ENCODE results near the gene SPINK9.

Gene SPINK9

DNA sequence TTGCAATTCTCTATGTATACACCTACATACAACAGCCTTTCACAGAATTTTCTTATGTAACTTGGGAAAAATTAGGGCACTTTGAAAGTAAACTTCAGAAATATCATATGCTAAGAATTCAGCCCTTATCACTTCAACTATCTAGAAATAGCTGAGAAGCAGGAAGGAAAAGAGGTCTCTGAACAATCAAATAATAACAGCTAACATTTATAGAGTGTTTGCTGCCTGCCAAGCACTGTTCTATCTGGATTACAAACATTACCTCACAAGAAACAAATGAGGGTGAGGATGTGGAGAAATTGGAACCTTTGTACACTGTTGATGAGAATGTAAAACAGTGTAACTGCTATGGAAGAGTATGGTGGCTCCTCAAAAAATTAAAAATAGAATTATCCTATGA, 44.0 kb downstream of the SPINK9 start:
- TF ChIP-seq, protein P1, sequence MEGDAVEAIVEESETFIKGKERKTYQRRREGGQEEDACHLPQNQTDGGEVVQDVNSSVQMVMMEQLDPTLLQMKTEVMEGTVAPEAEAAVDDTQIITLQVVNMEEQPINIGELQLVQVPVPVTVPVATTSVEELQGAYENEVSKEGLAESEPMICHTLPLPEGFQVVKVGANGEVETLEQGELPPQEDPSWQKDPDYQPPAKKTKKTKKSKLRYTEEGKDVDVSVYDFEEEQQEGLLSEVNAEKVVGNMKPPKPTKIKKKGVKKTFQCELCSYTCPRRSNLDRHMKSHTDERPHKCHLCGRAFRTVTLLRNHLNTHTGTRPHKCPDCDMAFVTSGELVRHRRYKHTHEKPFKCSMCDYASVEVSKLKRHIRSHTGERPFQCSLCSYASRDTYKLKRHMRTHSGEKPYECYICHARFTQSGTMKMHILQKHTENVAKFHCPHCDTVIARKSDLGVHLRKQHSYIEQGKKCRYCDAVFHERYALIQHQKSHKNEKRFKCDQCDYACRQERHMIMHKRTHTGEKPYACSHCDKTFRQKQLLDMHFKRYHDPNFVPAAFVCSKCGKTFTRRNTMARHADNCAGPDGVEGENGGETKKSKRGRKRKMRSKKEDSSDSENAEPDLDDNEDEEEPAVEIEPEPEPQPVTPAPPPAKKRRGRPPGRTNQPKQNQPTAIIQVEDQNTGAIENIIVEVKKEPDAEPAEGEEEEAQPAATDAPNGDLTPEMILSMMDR (IDR thresholded peaks at IDR 0.05; ENCODE audit: low read length, missing control alignments) = no peak
- no peak for DNase-seq (ENCODE audit: low read depth)
- H3K4me3 ChIP-seq (replicated peaks; ENCODE audit: low read depth, low read length) = no peak overlapping the region

DNA sequence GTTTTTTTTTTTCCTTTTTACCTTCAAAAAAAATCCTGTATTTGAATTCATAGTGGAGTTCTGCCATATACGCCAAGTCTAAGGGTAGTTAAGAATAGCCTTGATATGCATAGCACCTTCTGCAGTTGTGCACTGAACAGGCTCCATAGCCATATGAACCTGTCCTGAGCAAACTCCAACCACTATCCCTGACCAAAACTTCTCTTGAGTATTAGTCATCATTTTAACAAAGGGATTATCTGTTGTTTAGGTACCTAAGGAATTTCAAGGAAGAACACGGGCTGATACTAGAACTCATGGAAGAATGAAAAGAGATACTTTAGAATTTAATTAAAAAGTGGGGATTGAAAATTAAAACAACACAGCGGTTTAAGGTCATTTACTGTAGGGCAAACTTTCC, 46.5 kb downstream of the SPINK9 start:
- TF ChIP-seq, protein P1 (IDR thresholded peaks at IDR 0.05; ENCODE audit: low read length, missing control alignments) = no peak
- H3K4me3 ChIP-seq (replicated peaks; ENCODE audit: low read depth, low read length) = no peak overlapping the region
- no peak for DNase-seq (ENCODE audit: low read depth)

DNA sequence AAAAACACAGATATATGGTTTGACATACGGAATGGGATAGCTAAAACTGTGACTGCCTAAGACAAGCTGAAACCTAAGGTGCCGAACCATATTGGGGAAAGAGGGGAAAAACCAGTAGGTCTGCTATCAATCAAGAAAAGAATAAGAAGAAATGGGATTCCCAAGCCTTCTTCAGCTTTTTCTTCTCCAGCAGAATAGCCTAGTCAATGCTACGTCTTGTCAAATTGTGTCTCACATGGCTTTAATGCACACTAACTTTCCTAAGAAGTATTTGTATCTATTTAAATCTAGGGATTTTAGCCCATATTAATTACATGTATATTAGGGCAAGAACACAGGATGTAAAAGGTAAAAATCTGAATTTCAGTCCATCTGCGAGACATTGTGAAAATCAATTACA, 47.6 kb downstream of the SPINK9 start:
- H3K4me3 ChIP-seq (replicated peaks; ENCODE audit: low read depth, low read length) = peak overlapping the region; percentile 84
- DNase-seq (ENCODE audit: low read depth) = no peak

DNA sequence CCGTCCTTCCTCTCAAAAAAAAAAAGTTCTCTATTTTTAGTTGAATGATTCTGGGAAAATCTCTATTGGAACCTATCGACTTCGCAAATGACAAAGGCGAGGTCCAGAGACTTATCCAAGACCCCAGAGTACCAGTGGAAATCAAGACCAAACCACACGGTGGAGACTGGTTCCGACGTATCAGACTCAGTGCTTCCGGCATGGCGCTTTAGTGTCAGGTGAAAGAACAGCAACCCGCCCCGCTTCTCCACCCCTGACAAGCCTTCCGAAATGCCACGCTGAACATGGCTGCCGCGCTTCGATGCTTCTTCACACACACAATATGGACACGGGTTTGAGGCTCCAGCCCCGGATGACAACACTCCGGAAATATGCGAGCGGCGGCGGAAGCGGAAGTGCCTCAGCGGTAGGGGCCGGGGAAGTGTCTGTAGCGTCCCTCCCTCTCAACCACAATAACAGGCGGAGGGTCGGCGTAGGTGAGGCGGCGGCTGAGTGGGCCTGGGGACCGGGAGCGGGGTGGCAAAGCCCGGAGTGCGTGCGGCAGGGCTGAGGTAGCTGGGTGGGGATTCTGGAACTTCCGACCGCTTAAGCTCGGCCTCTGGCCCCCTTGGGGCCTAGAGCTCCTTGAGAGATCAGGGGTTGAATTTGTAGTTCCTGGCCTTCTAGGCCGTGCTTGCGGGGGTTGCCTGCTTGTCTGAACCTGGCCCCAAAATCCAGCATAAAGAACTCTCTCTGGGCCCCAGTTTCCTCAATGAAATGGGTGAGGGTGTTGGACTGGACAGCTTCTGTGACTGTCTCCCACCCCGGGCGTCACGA, 48.4 kb downstream of the SPINK9 start, which contains the start of gene FBXO38:
FBXO38 (plus strand) TSS at position 395 of the 816 bp plus-strand sequence. CDS start 10,819 bp downstream, outside the sequence.
- TF ChIP-seq, protein P1 (IDR thresholded peaks at IDR 0.05; ENCODE audit: low read length, missing control alignments) = no peak
- peak within 1 kb of the TSS; percentile 84 for H3K4me3 ChIP-seq (replicated peaks; ENCODE audit: low read depth, low read length)
- DNase-seq (ENCODE audit: low read depth) = peak; percentile 97

More for the DNA sequence above, 47.6 kb downstream of the SPINK9 start:
- TF ChIP-seq, protein P1 (IDR thresholded peaks at IDR 0.05; ENCODE audit: low read length, missing control alignments) = no peak

DNA sequence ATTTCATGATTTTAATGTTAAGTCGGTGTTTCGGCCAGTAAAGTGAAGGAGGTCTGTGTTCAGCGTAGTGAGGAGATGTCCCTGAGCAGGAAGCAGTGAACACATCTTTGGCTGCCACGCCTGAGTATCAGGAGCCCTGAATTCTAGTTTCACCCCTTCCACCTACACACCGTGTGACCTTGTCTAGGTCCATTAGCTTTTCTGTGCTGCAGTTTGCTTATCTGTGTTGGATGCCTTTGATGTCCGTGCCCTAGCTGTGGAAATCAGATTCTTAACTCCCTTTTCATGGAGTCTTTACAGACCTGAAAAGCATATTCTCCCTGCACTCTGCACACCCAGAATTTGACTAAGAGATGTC, 49.0 kb downstream of the SPINK9 start:
- TF ChIP-seq, protein P1 (IDR thresholded peaks at IDR 0.05; ENCODE audit: low read length, missing control alignments) = no peak
- DNase-seq (ENCODE audit: low read depth) = no peak
- peak overlapping the region; percentile 84 for H3K4me3 ChIP-seq (replicated peaks; ENCODE audit: low read depth, low read length)

DNA sequence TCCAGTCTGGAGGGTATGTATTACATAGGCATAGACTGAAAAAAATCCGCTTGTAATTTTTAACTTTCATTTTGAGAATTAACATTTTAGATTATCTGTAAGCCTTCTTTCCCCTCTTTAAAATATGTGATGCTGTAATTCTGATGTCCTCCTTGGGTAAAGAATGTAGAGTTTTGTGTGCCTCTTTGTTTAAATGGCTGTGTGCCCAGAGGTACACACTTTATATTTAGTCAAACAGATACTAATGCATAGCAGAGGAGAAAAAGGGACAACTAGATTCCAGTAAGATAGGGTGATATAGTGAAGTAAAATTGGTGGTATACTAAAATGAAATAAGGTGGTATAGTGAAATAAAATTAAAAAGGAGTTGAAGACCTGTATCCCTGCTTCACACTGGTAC, 49.7 kb downstream of the SPINK9 start:
- H3K4me3 ChIP-seq (replicated peaks; ENCODE audit: low read depth, low read length) = peak overlapping the region; percentile 84
- DNase-seq (ENCODE audit: low read depth) = no peak
- TF ChIP-seq, protein P1 (IDR thresholded peaks at IDR 0.05; ENCODE audit: low read length, missing control alignments) = no peak

DNA sequence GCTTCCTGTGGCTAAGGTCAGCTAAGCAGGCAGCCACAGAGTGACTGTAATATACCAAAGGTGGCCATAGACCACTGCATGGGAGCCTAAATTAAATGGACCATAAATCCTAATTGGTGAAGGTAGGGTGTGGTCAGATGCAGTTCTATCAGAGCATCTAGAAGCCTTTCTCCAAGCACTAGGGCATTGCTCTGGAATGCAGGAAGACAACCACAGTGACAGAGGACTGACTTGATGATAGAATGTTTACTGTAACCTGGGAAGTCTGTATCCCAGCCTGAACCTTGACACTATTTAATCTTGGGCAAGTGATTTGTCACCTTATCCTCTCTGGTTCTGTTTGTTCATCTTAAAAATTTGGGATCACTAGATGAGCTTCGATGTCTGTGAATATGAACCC, 50.7 kb downstream of the SPINK9 start:
- TF ChIP-seq, protein P1 (IDR thresholded peaks at IDR 0.05; ENCODE audit: low read length, missing control alignments) = no peak
- DNase-seq (ENCODE audit: low read depth) = no peak
- H3K4me3 ChIP-seq (replicated peaks; ENCODE audit: low read depth, low read length) = no peak overlapping the region
